Measurements from ENCODE around the gene TBXAS1. TPM values are rescaled to one million over a fixed set of nuclear protein-coding genes. Genes with fewer than 3 reads are reported as not detected.
"Not testable (repeated sequence)": the region's sequence is repeated elsewhere in the genome, so short reads cannot be mapped to it uniquely, and the experiment has no call there.

Gene TBXAS1
- total RNA-seq, 1 experiment from 2014 or later, result 13.0 TPM

DNA sequence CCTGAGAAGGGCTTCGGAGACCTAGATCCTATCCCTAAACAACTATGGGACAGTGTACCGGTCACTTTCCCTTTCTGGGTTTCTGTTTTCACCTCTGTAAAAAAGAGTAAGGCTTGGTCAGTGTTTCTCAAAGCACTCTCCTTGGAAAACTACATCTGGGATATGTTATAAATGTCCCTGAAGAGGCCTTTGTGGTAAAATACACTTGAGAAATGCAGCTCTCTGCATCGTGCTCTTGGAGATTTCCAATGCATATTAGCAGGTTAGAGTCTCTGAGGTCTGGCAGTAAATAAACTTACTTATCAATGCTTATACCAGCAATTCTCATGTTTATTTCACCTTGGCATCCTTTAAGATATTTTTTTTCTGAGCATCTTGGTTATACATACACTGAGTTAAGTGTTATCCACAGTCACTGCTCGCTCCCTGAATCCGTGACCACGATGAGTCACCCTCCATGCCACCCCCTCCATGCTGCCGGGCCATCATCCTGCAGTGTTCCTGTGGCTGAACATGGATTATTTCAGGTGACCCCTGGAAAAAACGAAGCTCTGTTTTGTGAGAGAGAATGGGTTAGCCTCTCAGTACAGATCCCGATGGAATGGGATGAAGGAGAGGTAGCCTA is 3.3 kb upstream of the TBXAS1 start:
- DNase-seq (ENCODE audit: low read depth), result peak; percentile 56

DNA sequence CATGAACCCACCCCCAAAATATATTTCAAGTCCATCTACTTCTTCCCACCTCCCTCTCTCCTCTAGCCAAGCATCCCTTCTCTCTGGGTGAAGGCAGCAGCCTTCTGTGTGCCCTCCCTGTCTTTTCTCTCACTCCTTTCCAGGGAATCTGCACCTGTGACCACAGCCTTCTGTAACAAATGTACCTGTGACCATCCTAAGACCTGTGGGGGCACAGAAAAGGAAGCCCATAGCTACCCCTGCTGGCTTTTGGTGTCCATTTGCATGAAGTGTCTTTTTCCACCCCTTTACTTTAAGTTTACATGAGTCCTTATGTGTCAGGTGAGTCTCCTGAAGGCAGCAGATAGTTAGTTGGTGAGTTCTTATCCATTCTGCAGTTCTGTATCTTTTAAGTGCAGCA is 2.0 kb upstream of the TBXAS1 start:
- no peak for DNase-seq (ENCODE audit: low read depth)

DNA sequence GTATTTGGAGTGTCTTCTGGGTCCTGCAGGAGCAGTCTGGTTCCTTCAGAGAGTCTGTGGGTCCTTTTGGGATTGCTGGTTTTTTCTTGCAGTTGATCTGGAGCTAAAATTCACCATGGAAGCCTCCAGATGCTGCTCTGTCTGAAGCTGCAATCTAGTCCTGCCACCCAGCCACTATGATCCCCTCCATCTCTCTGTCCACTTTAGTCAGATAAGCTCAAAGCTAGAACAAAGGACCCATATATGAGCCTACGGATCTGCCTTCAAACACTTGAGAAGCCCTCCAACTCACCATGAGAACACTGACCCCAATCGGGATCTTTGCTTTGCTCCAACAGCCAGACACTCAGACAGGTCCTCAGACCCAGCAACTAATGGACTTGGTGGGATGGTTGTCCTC is 618 bp upstream of the TBXAS1 start:
- no peak for DNase-seq (ENCODE audit: low read depth)

DNA sequence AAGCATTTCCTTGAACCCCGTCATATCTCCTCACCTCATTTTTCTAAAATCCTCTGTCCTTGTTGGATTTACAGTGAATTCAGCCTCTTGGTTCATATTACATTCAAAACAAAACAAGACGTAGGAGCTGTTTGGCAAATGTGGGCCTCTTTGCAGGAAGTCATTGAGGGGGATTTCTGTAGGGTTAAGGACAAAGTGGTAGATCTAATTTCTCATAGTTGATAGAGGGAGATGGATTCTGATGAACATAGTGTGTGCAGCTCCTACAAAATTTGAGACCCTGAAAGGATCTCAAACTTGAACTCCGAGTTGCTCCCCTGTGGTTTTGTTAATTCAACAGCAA is 682 bp downstream of the TBXAS1 start:
- no peak for DNase-seq (ENCODE audit: low read depth)

DNA sequence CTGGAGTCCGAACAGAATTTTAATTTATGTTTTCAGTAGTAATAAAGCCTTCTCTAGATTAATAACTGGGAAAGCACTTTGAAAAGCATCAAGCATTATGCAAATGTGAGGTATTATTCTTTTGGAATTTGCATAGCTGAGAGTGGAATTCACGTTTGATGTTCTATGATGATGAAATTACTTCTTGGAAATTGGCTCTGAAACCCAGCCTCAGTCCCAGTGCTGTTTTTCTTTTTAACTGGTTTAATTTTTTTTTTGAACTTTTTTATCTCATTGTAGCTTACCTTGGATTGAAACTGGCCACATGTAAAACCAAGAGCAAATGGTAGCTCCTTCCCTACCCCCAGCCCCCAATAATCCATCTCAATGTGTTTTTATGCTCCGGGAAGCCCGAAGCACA is 1.2 kb downstream of the TBXAS1 start:
- DNase-seq (ENCODE audit: low read depth), result no peak

DNA sequence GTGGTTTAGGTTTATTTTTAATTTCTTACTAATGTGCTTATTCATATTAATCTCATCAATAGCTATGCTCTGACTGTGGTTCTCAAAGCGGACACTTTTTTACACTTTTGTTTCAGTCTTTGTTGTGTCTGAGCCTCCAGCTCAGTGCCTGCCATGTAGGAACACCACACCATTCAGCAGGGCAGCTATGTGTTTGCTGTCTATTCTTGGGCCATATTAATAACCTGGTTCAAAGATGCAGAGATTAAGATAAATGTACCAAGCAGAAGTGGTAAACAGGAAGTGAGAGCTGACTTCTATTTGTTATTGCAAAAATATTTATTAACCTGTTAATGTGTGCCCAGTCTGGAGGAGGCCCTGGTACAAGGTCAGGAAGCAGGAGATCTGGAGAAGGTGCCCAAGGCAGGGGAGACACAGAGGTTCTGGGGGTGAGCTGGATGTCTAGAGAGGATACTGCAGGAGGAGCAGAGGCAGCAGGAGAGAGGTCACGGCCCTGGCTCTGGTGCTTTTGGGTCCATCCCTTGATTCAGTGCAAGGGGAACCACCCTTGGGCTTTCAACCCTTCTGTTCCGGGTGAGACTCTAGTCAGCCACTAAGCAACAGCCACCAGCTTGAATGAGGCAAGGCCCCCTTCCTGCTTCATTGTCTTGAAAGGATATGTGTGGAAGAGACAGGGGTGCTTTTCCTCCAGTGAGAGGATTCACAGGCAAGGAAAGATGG is 1.9 kb downstream of the TBXAS1 start:
- no peak for DNase-seq (ENCODE audit: low read depth)

DNA sequence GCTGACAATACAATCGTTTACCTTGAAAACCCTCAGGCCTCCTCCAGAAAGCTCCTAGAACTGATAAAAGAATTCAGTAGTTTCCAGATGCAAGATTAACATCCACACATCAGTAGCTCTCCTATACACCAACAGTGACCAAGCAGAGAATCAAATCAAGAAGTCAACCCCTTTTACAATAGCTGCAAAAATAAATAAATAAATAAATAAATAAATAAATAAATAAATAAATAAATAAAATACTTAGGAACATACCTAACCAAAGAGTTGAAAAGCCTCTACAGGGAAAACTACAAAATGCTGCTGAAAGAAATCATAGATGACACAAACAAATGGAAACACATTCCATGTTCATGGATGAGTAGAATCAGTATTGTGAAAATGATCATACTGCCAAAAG is 6.8 kb downstream of the TBXAS1 start:
- not testable (repeated sequence) for DNase-seq (ENCODE audit: low read depth)

DNA sequence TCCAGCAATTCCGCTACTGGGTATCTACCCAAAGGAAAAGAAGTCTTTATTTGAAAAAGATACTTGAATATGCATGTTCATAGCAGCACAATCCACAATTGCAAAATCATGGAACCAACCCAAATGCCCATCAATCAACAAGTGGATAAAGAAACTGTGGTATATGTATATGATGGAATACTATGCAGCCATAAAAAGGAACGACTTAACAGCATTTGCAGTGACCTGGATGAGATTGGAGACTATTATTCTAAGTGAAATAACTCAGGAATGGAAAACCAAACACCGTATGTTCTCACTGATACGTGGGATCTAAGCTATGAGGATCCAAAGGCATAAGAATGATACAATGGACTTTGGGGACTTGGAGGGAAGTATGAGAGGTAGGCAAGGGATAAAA is 8.2 kb downstream of the TBXAS1 start:
- not testable (repeated sequence) for DNase-seq (ENCODE audit: low read depth)

DNA sequence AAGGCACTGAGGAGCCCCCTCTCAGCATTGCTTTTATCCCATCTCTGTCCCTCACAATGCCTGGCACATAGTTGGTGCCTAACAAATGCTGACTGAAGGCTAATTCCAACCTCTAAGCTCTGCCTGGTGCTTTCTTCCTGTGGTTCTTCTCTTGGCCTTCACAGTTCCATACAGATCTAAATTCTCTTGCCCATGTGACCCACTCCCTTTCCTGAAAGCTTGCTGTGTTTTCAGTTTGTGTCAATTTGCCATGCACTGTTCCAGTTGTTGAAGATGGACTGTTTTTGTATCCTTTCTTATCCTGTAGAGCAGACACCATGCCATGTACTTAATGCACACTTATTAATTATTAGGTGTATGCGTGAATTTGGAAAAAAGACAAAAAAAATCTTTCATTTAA is 9.2 kb downstream of the TBXAS1 start:
- DNase-seq (ENCODE audit: low read depth), result no peak

DNA sequence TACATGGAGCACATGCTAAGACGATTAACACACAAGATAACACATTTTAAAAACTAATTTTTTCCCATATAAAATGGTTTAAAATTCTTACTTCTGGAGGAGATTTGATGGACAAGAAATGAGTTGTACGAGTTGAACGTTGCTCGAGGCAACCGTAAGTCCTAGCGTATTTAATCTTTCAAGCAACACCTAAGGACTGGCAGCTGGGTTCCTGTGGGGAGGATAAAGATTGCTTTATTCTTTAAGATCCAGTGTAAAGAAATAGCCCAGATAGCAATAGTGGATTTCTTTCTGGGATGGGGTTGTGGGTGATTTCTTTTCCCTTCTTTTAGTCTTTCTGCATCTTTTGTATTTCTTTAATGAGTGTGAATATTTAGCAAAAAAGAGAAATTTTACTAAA is 9.8 kb downstream of the TBXAS1 start:
- DNase-seq (ENCODE audit: low read depth), result no peak

DNA sequence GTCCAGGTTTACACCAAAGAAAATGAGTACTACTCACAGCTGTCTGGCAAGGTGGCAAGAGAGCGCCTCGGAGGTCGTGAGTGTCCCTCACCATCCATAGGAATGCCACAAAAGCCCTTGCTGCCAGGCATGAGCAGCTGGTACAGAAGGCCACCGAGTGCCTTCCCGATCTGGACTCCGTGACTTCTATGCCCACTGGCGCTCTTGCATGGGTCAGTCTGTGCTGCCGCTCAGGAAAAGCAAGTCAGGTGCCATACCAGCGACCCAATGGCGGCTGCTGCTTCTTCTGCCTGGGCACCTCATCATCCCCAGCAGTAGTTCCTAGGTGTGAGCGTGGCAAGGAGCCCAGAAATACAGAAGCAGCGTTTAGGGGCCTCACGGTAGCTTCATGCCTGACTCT is 11.7 kb downstream of the TBXAS1 start:
- no peak for DNase-seq (ENCODE audit: low read depth)

DNA sequence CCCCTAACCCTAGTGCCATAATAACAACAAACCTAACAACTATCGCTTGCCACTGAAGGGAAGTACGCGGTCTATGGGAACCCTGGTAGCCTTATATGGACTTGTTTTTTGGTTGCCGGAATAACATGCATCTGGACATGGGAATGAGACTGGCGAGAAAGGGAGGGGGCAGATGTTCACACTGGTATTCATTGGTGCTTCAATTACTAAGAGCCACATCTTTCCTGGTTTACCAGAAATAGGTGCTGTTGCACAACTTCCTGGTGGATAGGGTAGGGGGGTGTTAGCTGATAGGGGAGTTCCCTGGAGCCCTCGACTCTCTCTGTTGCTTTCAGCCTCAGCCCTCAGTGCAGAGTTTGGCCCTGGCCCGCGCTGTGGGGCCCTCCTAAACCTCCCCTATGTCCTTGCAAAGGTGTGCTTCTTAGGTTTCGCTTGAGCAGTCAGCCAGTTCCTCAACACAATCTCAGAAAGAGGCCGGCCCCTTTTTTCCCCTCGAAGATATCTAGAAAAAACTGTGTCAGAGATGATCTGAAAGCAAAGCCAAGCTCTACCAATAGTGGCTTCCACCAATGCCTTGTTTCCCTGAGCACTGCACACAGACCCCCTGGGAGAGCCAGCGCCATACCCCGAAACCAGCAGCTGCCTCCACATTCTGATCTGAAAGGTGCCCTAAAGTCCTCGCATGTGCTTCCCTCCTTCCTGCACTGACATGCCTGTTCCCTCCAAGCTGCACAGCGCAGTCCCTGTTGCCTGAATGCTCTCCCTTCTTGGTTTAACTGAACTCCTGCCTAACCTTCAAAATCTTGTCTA is 13.5 kb downstream of the TBXAS1 start:
- DNase-seq (ENCODE audit: low read depth), result peak; percentile 8

DNA sequence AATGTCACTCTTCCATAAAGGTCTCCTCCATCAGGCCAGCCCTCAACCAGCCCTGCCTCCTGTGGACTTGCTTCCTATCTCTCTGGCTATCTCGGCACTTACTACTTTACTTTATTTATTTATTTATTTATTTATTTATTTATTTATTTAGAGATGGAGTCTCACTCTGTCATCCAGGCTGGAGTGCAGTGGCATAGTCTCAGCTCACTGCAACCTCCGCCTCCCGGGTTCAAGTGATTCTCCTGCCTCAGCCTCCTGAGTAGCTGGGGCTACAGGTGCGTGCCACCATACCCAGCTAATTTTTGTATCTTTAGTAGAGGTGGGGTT is 14.1 kb downstream of the TBXAS1 start:
- DNase-seq (ENCODE audit: low read depth), result not testable (repeated sequence)

DNA sequence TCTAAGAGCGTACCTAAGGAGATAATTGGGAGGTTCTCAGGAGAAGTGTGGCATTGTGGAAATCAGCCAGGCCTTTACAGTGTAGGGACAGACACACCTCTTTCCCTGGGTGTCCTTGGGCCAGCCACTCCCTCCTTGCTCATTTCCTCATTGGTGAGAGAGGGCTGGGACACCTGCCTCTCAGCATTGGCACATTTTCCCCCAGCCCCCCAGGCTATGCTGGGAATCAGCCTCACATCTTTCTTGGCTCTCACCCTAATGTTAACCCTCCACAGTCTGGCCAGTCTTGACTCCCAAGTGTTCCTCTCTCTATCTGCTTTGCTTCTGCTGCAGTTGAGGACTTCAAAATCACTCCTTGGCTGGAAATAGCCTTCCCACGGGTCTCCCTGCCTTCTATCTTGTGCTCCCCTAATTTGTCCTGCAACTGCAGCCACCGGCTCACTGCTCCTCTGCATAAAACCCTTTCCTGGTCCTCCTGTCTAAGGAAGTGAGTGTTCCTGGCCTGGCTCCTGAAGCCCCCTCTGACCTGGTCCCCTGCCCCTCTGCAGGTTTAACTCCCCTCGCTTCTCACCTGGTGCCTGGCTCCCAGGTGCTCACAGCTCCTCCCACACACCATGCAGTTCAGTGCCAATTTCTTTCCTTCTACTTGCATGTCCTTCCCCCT is 15.8 kb downstream of the TBXAS1 start:
- DNase-seq (ENCODE audit: low read depth), result no peak

DNA sequence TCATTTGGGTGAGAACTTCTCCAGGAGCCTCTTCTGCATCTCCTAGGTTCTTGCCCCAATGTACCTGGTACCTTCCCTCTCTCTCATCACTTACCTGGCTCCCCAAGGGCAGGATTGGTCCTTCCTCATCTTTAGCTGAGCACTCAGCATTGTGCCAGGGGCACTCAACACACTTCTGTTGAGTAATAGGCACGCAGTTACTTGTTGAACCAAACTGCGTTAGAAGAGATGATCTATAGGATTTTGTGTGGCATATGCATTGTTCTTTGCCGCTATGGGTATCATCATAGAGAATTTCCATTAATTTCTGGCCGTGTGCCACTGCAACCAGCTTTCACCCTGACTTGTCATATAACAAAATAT is 16.4 kb downstream of the TBXAS1 start:
- DNase-seq (ENCODE audit: low read depth), result no peak

DNA sequence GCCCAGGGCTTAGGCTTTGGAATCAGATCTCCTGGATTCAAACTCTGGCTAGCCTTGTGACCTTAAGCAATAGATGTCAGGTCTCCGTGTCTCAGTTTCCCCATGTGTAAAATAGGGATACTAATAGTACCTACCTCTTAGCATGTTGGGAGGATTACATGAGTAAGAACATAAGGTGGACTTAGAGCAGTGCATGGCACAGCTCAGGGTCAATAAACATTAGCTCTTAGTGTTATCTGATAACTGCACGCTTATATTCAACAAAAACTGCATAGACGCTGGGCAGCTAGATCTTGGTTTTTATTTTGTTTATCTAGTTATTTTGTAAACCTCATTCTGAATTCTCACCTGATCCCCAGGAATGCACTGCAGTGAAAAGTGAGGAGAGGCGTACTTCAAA is 17.2 kb downstream of the TBXAS1 start:
- DNase-seq (ENCODE audit: low read depth), result no peak

DNA sequence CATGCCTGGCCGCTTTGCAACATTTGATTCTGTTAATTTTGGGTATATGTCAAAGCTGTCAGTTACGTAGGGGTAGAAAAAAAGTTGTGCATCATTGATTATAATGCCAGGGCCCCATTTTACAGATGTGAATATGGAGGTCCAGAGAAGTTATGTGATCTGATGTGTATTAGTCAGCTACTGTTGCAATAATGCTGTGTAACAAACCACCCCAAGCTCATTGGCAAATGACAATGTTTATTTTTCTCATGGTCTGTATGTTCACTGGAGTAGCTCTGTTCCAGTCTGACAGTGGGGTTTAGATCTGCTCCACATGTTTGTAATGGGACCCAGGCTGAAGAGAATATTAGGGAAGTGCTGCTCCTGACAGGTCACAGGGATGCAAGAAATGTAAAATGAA is 19.2 kb downstream of the TBXAS1 start:
- DNase-seq (ENCODE audit: low read depth), result no peak

DNA sequence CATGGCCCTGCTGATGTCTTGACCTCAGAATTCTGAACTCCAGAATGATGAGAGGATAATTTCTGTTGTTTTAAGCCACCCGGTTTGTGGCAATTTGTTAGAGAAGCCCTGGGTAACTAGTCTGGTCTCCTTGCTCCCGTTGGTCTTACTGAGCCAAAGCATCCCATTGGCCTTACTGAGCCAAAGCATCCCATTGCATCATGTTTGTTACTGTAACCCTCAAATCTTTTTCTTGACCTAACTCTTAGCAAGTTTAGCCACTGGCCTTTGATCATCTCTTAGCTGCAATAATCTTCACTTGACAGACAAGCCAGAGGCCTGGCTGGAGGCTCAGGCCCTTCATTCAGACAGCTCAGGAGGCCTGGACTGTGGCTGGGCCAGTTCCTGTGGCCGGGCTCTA is 21.8 kb downstream of the TBXAS1 start:
- no peak for DNase-seq (ENCODE audit: low read depth)

DNA sequence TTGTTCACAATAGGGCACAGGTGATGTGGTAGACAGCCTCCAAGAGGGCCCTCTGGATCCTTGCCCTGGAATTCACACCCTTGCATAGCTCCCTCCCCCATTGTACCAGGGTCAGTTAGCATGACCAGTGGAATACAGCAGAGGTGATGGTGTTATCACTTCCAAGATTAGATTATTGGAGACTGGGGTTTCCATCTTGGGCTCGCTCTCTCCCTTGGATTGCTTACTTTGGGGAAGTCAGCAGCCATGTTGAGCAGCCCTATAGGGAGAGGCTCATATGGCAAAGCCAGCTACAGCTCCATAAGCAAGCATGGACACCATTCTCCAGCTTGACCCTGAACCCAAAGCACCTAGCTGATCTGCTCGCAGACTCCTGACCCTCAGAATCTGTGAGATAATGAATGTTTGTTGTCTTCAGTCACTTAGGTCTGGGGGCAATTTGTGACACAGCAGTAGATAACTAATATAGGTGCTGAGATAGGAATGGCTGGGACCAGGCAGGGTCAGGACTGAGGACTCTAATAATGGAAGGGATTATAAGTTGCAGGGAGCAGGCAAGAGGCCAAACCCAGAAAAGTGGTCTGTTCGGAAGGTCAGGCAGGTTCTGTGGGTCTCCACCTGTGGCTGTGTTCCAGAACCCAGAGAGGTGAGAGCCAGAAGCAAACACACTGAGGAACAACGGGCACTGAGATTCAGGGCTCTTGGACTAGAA is 22.9 kb downstream of the TBXAS1 start:
- no peak for DNase-seq (ENCODE audit: low read depth)

DNA sequence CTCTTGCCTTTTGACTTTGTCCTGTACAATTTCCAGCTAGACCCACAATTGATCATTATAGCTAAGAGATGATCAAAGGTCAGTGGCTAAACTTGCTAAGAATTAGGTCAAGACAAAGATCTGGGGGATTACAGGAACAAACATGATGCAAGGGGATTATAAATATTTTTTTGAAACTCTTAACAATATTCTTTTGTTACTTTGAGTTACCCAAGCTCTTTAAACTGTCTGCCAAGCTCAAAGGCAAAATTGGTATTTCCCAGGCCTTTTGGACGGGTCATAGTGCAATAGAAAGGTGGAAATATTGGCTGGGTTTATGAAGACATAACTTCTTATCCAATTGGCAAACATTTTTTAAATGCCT is 23.4 kb downstream of the TBXAS1 start:
- DNase-seq (ENCODE audit: low read depth), result no peak

DNA sequence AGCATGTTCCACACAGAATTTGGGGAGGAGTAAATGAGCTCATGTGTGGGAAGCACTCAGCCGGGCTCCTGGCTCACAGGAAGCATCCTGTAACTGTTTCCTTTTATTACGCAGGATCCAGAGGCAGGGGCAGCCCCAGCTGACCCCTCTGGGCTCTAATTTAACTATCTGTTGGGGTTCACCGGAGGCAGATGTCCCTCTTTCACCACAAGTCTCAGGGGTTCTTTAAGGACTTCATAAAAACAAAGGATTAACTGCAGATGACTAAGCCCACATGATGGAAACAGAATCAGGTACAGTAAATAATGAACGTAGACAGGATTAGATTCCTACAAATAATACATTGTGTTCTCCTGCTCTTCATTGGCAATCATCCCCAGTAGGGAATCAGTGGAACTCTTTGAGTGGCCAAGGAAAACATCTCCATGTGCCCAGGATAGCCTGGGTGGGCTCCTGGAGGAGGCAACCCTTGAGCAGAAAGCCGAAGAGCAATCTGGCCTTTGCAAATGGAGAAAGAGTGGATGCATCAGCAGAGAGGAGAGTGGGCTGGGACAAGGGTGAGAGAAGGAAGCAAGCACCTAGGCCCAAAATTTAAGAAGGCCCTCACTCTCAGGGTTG is 24.6 kb downstream of the TBXAS1 start:
- peak; percentile 46 for DNase-seq (ENCODE audit: low read depth)
